ENCODE results near the gene RSPRY1.
A peak's percentile ranks its signal among the peaks of the same experiment; 100 is the strongest.

RSPRY1 gene

GRCh38 chr16:57224651-57225335 lies 38.7 kb downstream of the RSPRY1 start:
- no peak for DNase-seq

- DNase-seq, result no peak
Measured at GRCh38 chr16:57225978-57226377, 39.8 kb downstream of the RSPRY1 start.

GRCh38 chr16:57226701-57227621 lies 40.8 kb downstream of the RSPRY1 start:
- DNase-seq, result no peak

GRCh38 chr16:57229079-57229478 lies 43.0 kb downstream of the RSPRY1 start:
- no peak for DNase-seq

- no peak for DNase-seq
Measured at GRCh38 chr16:57231821-57232350, 45.8 kb downstream of the RSPRY1 start.

GRCh38 chr16:57233944-57234706 lies 48.0 kb downstream of the RSPRY1 start:
- DNase-seq, result no peak

- DNase-seq, result no peak
Measured at GRCh38 chr16:57234707-57235092, 48.6 kb downstream of the RSPRY1 start.

- peak; percentile 56 for DNase-seq
Measured at GRCh38 chr16:57235128-57236021, 49.2 kb downstream of the RSPRY1 start.

GRCh38 chr16:57236022-57236350 lies 49.9 kb downstream of the RSPRY1 start:
- DNase-seq, result no peak

- no peak for DNase-seq
Measured at GRCh38 chr16:57238682-57239081, 52.6 kb downstream of the RSPRY1 start.

GRCh38 chr16:57239107-57239506 lies 53.0 kb downstream of the RSPRY1 start:
- no peak for DNase-seq

GRCh38 chr16:57240851-57241250 lies 54.7 kb downstream of the RSPRY1 start:
- DNase-seq, result no peak

GRCh38 chr16:57242650-57243049 lies 56.5 kb downstream of the RSPRY1 start:
- DNase-seq, result no peak

GRCh38 chr16:57244463-57244766 lies 58.3 kb downstream of the RSPRY1 start:
- DNase-seq, result no peak

GRCh38 chr16:57244767-57245471 lies 58.8 kb downstream of the RSPRY1 start, which contains the start of gene ARL2BP:
Gene ARL2BP (plus strand): TSS chr16:57245259. CDS start chr16:57245368, 109 bp downstream.
- peak; percentile 90 for DNase-seq

- peak; percentile 14 for DNase-seq
Measured at GRCh38 chr16:57245472-57246113, 59.5 kb downstream of the RSPRY1 start.

- DNase-seq, result no peak
Measured at GRCh38 chr16:57251352-57251751, 65.2 kb downstream of the RSPRY1 start.

- DNase-seq, result no peak
Measured at GRCh38 chr16:57252148-57252721, 66.1 kb downstream of the RSPRY1 start.

GRCh38 chr16:57253466-57253865 lies 67.3 kb downstream of the RSPRY1 start:
- no peak for DNase-seq

- no peak for DNase-seq
Measured at GRCh38 chr16:57255686-57256415, 69.7 kb downstream of the RSPRY1 start.

All from NCI-H1092 (cell line).